Measurements from ENCODE around the gene CLSTN2. TPM values are rescaled to one million over a fixed set of nuclear protein-coding genes. Genes with fewer than 3 reads are reported as not detected.

Gene CLSTN2
- total and polyA plus RNA-seq, 4 donors = 0.09 to 2.2 (median 0.55) TPM

GRCh38 chr3:140018556-140018955 is 83.6 kb downstream of the CLSTN2 start:
- no peak for DNase-seq (ENCODE audit: low spot score)
- Histone ChIP-seq H3K4me3 (ENCODE audit: low read depth in 1 of 3, low read length in 3 of 3) (no peak overlapping the region), H3K27ac (ENCODE audit: low read depth in 1 of 2, low read length in 2 of 2) (no peak overlapping the region), H3K4me1 (ENCODE audit: control insufficient read depth in 4 of 4, insufficient read depth in 4 of 4, low read length in 3 of 4) (no peaks in the 10 kb centered on the region), H3K9ac (ENCODE audit: low read depth in 1 of 2, low read length in 2 of 2) (no peak overlapping the region), H3K9me3 (ENCODE audit: control insufficient read depth in 4 of 4, low read length in 3 of 4) (no peaks in the 10 kb centered on the region), H3K27me3 (ENCODE audit: control insufficient read depth in 4 of 4, insufficient read depth in 4 of 4, low read length in 3 of 4) (no peaks in the 10 kb centered on the region), H3K36me3 (ENCODE audit: control insufficient read depth in 4 of 4, insufficient read depth in 3 of 4, low read depth in 1 of 4, low read length in 3 of 4) (no peaks in the 10 kb centered on the region)
- TF ChIP-seq TAF1 (conservative IDR thresholded peaks at IDR 0.05) = no peak
- no peak for TF ChIP-seq CTCF (IDR thresholded peaks at IDR 0.05; ENCODE audit: low read depth, low read length, missing input control)
- no peak for TF ChIP-seq RXRA (IDR thresholded peaks at IDR 0.05)
- no peak for TF ChIP-seq FOXA2 (IDR thresholded peaks at IDR 0.05)
- no peak for TF ChIP-seq MAX (IDR thresholded peaks at IDR 0.05)
- no peak for TF ChIP-seq YY1 (IDR thresholded peaks at IDR 0.05)
- TF ChIP-seq NR2F2 (IDR thresholded peaks at IDR 0.05) = no peak
- WGBS = 40% methylated on average over 2 of the region's 2 CpGs

GRCh38 chr3:140019946-140020345 is 85.0 kb downstream of the CLSTN2 start:
- WGBS = 76% methylated on average over 2 of the region's 2 CpGs
- no peak overlapping the region for H3K9ac ChIP-seq (ENCODE audit: low read depth in 1 of 2, low read length in 2 of 2)
- no peak overlapping the region for H3K4me3 ChIP-seq (ENCODE audit: low read depth in 1 of 3, low read length in 3 of 3)
- no peaks in the 10 kb centered on the region for H3K9me3 ChIP-seq (ENCODE audit: control insufficient read depth in 4 of 4, low read length in 3 of 4)
- H3K27ac ChIP-seq (ENCODE audit: low read depth in 1 of 2, low read length in 2 of 2) = no peak overlapping the region
- no peaks in the 10 kb centered on the region for H3K36me3 ChIP-seq (ENCODE audit: control insufficient read depth in 4 of 4, insufficient read depth in 3 of 4, low read depth in 1 of 4, low read length in 3 of 4)
- H3K27me3 ChIP-seq (ENCODE audit: control insufficient read depth in 4 of 4, insufficient read depth in 4 of 4, low read length in 3 of 4) = no peaks in the 10 kb centered on the region
- H3K4me1 ChIP-seq (ENCODE audit: control insufficient read depth in 4 of 4, insufficient read depth in 4 of 4, low read length in 3 of 4) = no peaks in the 10 kb centered on the region
- no peak for TF ChIP-seq RXRA (IDR thresholded peaks at IDR 0.05)
- no peak for TF ChIP-seq FOXA1 (IDR thresholded peaks at IDR 0.05)
- TF ChIP-seq NR2F2 (IDR thresholded peaks at IDR 0.05) = no peak
- TF ChIP-seq JUND (IDR thresholded peaks at IDR 0.05) = no peak
- TF ChIP-seq HNF4G (IDR thresholded peaks at IDR 0.05) = no peak
- TF ChIP-seq EGR1 (IDR thresholded peaks at IDR 0.05; ENCODE audit: low read depth in 2 of 2) = no peak
- TF ChIP-seq TAF1 (conservative IDR thresholded peaks at IDR 0.05) = no peak
- no peak for TF ChIP-seq ATF3 (IDR thresholded peaks at IDR 0.05)
- TF ChIP-seq HNF4A (conservative IDR thresholded peaks at IDR 0.05) = no peak
- no peak for TF ChIP-seq FOXA2 (IDR thresholded peaks at IDR 0.05)
- TF ChIP-seq RAD21 (IDR thresholded peaks at IDR 0.05) = no peak
- no peak for TF ChIP-seq GABPA (IDR thresholded peaks at IDR 0.05 in 1 of 2, conservative IDR thresholded peaks at IDR 0.05 in 1 of 2)
- TF ChIP-seq ZBTB33 (IDR thresholded peaks at IDR 0.05) = no peak
- no peak for TF ChIP-seq YY1 (IDR thresholded peaks at IDR 0.05)
- no peak for TF ChIP-seq MAX (IDR thresholded peaks at IDR 0.05)
- no peak for TF ChIP-seq SP1 (IDR thresholded peaks at IDR 0.05)
- no peak for TF ChIP-seq CTCF (IDR thresholded peaks at IDR 0.05; ENCODE audit: low read depth, low read length, missing input control)
- no peak for TF ChIP-seq REST (IDR thresholded peaks at IDR 0.05)
- DNase-seq (ENCODE audit: low spot score) = no peak
